Activated CD8-positive, alpha-beta memory T cell treated with anti-CD3 and anti-CD28 coated beads for 4 hours (primary cell): ENCODE data around the gene CDKAL1.
"Not testable (repeated sequence)": the region's sequence is repeated elsewhere in the genome, so short reads cannot be mapped to it uniquely, and the experiment has no call there.

Experiments
- DNase-seq, 2 donors: peaks; one replicate each; pipeline ENCODE4 v3.0.0-alpha.2; 2020; ENCODE audit warnings: low read depth in 2 of 2

CDKAL1 gene

DNA sequence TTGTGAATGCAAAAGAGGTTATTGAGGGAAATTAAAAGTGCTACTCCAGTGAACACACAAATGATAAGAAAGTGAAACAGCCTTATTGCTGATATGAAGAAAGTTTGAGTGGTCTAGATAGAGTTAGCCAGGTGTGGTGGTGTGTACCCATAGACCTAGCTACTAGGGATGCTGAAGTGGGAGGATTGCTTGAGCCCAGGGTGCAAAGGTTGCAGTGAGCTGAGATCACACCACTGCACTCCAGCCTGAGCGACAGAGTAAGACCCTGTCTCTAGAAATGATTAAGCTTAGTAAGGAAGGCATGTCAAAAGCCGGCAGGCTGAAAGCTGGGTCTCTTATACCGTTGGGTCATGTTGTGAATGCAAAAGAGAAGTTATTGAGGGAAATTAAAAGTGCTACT, 389.8 kb downstream of the CDKAL1 start:
- not testable (repeated sequence) for DNase-seq

GRCh38 chr6:20924911-20925543, 390.8 kb downstream of the CDKAL1 start:
- DNase-seq = no peak

- DNase-seq = no peak
These were observed 393.0 kb downstream of the CDKAL1 start for GRCh38 chr6:20927130-20927860.

- no peak for DNase-seq
These were observed 395.0 kb downstream of the CDKAL1 start for GRCh38 chr6:20929283-20929682.

DNA sequence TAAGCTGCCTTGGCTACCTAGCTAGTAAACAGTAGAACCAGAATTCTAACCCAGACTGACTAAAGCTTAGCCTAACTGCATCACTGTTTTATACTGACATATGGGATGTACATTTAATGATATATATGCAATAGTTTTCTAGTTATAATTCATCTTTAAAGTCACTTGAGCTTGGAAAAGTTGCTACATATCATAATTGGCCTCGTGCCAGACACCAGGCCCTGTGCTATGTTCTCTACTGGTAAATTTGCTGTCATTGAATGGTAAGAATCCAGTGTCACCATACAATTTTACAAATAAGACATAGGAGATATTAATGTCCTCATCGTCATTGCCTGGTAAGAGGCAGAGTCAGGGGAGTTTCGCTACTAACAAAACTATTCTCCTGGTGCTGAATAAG, 396.8 kb downstream of the CDKAL1 start:
- DNase-seq = no peak

GRCh38 chr6:20931772-20932171, 397.5 kb downstream of the CDKAL1 start:
- DNase-seq = no peak

DNA sequence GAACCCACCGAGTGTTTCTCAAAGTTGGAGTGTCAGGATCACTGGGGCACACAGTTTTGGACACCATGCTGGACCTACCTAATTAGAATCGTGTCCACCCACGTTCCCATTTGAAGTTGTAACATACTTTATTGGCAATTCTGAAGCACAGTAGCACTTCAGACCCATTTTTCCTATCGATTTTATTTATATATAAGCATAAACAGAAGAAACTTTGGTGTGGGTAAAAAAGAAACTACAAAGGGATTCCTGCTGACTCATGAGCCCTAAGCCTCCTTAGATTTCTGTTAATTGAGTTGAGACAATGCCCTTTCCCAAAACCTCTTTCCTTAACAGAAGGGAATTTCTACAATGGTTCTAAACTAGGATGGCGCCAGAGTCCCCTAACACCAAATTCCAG, 398.0 kb downstream of the CDKAL1 start:
- DNase-seq = no peak

DNA sequence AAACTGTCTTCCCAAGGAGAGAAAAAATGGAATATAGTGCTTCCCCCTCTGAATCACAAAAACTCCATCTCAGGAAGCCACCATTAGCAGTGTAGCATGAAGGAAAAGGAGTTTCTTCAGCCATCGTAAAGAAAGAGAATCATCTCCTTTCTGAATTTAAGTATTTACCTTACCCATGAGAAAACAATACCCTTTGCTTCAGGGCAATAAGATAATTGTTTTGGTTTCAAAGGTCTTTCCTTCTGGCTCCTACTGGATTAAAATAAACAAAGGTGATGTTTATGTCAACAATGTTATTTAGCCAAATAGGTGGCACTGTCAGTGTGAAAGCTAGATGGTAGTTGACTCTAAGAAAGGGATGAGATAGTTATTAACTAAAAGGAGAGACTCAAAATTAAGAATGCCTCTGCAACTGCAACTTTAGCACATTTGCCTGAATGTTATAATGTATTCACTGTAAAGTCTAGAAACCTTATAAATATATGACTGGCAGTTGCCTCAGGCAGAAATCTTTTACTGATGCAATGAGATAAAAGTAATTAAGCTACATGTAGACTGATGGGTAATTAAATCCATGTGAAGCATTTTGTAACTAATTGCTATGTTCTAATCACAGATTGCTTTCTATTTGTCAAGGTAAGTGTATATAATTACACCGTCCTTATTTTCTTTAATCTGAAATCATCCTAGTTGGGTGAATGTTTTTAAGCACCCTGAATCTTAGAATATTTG, 399.0 kb downstream of the CDKAL1 start:
- DNase-seq = no peak

DNA sequence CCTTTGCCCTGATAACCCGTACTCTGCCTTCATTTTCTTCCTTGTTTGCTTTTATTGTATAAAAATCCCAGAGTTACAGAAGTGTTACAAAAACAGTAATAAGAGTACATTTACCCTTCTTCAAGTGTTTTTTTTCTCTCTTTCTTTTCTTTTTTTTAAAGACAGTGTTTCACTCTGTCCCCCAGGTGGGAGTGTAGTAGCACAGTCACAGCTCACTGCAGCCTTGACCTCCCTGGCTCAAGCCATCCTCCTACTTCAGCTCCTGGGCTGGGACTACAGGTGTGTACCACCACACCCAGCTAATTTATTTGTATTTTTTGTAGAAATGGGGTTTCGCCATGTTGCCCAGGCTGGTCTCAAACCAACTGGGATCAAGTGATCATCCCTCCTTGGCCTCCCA, 402.7 kb downstream of the CDKAL1 start:
- DNase-seq = no peak

GRCh38 chr6:20939161-20939775, 405.0 kb downstream of the CDKAL1 start:
- DNase-seq = no peak

- no peak for DNase-seq
These were observed 408.9 kb downstream of the CDKAL1 start for GRCh38 chr6:20943040-20943627.

- no peak for DNase-seq
These were observed 409.7 kb downstream of the CDKAL1 start for GRCh38 chr6:20943922-20944321.

GRCh38 chr6:20946022-20946421, 411.8 kb downstream of the CDKAL1 start:
- DNase-seq = no peak

GRCh38 chr6:20946890-20947289, 412.6 kb downstream of the CDKAL1 start:
- no peak for DNase-seq

- DNase-seq = no peak
These were observed 413.7 kb downstream of the CDKAL1 start for GRCh38 chr6:20947977-20948376.

DNA sequence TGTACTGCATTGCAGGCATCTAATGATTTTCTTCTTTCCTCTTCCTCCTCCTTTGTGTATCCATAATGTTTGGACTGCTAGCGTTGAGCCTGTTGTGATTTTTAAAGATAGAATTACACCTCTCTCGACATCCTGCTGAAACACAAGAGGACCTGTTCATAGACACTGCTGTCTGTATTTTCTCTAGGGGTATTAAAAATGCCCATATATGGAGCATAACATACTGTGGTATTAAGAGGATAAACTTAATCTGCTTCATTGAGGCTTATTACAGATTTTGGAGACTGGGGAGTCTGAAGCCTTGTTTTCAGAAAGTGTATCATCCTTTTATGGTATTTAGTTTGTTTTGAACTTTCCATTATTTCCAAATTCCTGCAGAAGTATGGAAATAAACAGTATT, 414.3 kb downstream of the CDKAL1 start:
- no peak for DNase-seq

- DNase-seq = no peak
These were observed 414.9 kb downstream of the CDKAL1 start for GRCh38 chr6:20949138-20949537.

GRCh38 chr6:20952699-20953474, 418.6 kb downstream of the CDKAL1 start:
- DNase-seq = no peak

DNA sequence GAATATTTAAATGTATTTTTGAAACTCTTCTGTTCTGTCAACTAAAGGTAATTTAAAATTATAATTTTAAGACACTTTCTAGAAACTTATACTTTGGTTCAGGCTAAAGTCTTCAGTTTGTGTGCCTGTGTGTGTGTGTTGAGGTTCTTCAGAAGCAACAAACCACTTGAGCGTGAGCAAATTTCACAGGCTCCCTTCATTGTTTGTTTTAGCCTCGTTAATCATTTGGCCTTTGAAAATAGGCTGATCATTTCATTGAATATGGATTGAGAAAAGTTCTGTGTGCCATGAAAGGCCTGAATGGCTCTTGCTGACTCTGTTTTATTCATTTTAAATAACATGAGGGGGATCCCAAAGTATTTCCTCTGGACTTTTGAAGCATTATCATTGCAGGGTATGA, 420.1 kb downstream of the CDKAL1 start:
- DNase-seq = no peak

- no peak for DNase-seq
These were observed 420.9 kb downstream of the CDKAL1 start for GRCh38 chr6:20955131-20955530.

- DNase-seq = no peak
These were observed 421.5 kb downstream of the CDKAL1 start for GRCh38 chr6:20955751-20956150.
